Hair follicular keratinocyte (primary cell): Measurements from ENCODE around the gene THSD8. TPM values are rescaled to one million over a fixed set of nuclear protein-coding genes. Genes with fewer than 3 reads are reported as not detected.

Experiments used
- total RNA-seq: library from RNA; depleted of rRNA; stranded (reverse); fragments of >200 nt; gene quantifications from 2 replicates; pipeline ENCODE4 v1.2.3, GENCODE V29; 2015

The THSD8 gene
- not detected in 2 replicates for total RNA-seq

DNA sequence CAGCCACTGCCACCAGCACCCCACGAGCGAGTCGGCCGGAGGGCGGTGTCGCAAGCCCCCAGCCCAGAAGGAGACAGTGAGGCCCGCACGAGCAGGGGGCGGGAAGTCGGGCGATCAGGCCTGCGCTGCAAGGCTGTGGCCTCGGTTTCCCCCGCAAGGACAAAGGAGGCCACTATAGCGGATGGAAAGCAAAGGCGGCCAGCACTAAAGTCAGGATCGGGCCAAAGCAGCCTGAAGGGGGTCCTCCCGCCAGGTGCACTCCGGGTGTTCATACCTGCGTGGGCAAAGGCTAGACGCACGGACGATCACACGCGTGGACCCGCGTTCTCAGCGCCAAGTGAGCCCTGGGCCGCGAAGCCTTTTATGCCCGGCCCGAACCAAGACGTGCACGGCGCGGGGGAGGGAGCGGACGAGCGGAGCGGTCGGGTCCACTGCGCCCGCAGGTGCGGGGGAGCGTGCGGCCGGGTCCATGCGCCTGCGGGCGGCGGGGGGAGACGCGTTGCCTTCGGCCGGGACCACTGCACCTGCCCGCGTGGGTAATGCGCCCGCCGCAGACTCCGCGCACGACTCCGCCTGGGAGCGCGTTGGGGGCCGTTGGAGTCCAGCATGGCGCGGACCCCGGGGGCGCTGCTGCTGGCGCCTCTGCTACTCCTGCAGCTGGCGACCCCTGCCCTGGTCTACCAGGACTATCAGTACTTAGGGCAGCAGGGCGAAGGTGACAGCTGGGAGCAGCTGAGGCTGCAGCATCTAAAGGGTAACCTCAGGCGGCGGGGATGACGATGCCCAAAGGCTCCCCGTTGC is at the start of gene THSD8, which contains the start of gene PRDX2:
THSD8 (plus strand) TSS at position 604 of the 801 bp plus-strand sequence; CDS start at position 607, 3 bp downstream.
PRDX2 (minus strand) TSS at position 335 of the 801 bp plus-strand sequence. CDS start 539 bp downstream, outside the sequence.

GRCh38 chr19:12774588-12775555 is 27.0 kb upstream of the THSD8 start, which contains the start of gene HOOK2:
TSS of gene HOOK2 (minus strand) at chr19:12775552. CDS start at chr19:12775449, 103 bp downstream.

GRCh38 chr19:12791345-12792050 is 10.4 kb upstream of the THSD8 start, which contains the start of gene JUNB:
TSS of gene JUNB (plus strand) at chr19:12791486. CDS start at chr19:12791772, 286 bp downstream.

DNA sequence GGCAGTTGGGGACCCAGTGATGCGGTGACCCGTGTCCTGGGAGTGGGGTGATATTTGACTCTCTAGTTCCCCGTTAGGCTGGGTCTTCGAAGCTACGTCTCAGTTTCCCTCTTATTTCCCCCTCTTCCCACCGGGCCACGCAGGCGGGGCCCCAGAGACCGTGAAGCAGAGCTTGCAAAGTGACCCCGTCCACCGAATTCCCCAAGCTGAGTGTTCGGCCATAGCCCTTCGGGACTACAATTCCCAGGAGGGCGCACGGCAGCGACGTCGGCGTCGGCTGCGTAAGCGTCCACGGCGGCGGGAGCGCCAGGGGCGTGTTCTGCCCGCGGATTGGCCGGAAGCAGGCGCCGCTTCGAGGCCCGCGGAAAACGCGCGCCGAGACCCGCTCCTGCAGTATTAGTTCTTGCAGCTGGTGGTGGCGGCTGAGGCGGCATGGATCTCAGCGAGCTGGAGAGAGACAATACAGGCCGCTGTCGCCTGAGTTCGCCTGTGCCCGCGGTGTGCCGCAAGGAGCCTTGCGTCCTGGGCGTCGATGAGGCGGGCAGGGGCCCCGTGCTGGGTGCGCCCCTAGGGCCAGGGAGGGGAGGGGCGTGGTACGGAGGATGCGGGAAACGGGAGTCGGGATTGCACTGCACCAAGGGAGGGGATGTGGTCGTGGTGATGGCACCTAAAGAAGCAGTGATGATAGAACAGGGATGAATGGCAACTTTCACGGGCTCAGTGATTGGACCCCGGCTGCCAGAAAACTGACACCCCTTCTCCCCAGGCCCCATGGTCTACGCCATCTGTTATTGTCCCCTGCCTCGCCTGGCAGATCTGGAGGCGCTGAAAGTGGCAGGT is 4.6 kb downstream of the THSD8 start, which contains the start of gene RNASEH2A:
RNASEH2A (plus strand) TSS at position 343 of the 840 bp plus-strand sequence; CDS start at position 433, 90 bp downstream.

GRCh38 chr19:12834566-12834943 is 32.7 kb downstream of the THSD8 start, which contains the start of gene RTBDN:
TSS of gene RTBDN (minus strand) at chr19:12834579. CDS start at chr19:12829979, 4,600 bp downstream.

DNA sequence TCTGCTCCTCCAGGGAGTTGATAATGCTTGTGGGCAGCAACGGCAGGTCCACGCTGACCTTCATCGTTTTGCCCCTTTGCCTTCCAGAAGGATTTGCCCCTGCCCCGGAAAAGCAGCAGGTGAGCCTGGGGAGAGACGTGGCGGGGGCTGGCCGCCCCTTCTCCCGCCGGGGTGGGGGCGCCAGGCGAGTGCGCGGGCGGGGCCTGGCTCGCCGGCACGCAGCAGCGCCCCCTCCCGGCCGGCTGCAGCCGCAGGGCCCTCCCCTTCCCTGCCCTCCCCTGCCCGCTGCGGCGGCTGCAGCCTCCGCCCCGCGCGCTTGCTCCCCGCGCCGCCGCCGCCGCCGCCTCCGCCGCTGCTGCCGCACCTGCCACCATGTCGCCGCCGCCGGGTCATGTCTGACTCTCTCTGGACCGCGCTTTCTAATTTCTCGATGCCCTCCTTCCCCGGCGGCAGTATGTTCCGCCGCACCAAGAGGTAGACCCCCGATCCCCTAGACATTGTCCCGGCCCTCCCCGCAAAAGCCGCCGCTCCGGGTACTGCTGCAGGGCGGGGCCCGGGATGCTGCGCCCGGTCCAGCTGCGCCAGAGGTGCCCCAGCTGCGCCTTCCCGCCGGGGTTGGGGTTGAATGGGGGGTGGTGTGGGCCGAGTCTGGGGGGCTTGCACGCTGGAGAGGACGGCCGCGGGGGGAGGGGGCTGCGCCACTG is 36.5 kb downstream of the THSD8 start, which contains the start of gene MAST1:
MAST1 (plus strand) TSS at position 334 of the 704 bp plus-strand sequence; CDS start at position 392, 58 bp downstream.

Other genes with a start within 250 kb of the THSD8 start
- 2.6 and 5.2 TPM in 2 replicates for gene ZNF490, start 191.3 kb upstream of the THSD8 start, total RNA-seq
- 5.2 and 5.3 TPM in 2 replicates for gene ZNF791, start 191.1 kb upstream of the THSD8 start, total RNA-seq
- 45.4 and 59.0 TPM in 2 replicates for gene MAN2B1, start 135.3 kb upstream of the THSD8 start, total RNA-seq
- gene WDR83, start 135.3 kb upstream of the THSD8 start, total RNA-seq = 5.1 and 11.3 TPM in 2 replicates
- gene DHPS, start 120.2 kb upstream of the THSD8 start, total RNA-seq = 70.4 and 110 TPM in 2 replicates
- not detected in 2 replicates for gene GNG14, start 114.1 kb upstream of the THSD8 start, total RNA-seq
- 15.1 and 17.9 TPM in 2 replicates for gene FBXW9, start 105.4 kb upstream of the THSD8 start, total RNA-seq
- gene TNPO2, start 78.1 kb upstream of the THSD8 start, total RNA-seq = 20.5 and 26.8 TPM in 2 replicates
- 272 and 389 TPM in 2 replicates for gene TRIR, start 67.4 kb upstream of the THSD8 start, total RNA-seq
- 79.1 and 99.4 TPM in 2 replicates for gene GET3, start 64.6 kb upstream of the THSD8 start, total RNA-seq
- 0.39 TPM in 1 of 2 replicates, not detected in the other for gene BEST2, start 50.3 kb upstream of the THSD8 start, total RNA-seq
- gene HOOK2, start 26.5 kb upstream of the THSD8 start, total RNA-seq = 30.8 and 32.7 TPM in 2 replicates
- 369 and 618 TPM in 2 replicates for gene JUNB, start 10.6 kb upstream of the THSD8 start, total RNA-seq
- gene PRDX2, start 269 bp upstream of the THSD8 start, total RNA-seq = 260 and 355 TPM in 2 replicates
- gene RNASEH2A, start 4.5 kb downstream of the THSD8 start, total RNA-seq = 26.7 and 51.0 TPM in 2 replicates
- not detected in 2 replicates for gene RTBDN, start 32.5 kb downstream of the THSD8 start, total RNA-seq
- 0.08 and 0.78 TPM in 2 replicates for gene MAST1, start 36.4 kb downstream of the THSD8 start, total RNA-seq
- 35.8 and 48.5 TPM in 2 replicates for gene DNASE2, start 79.4 kb downstream of the THSD8 start, total RNA-seq
- not detected in 2 replicates for gene KLF1, start 85.1 kb downstream of the THSD8 start, total RNA-seq
- gene GCDH, start 89.1 kb downstream of the THSD8 start, total RNA-seq = 30.6 and 39.4 TPM in 2 replicates
- gene SYCE2, start 117.2 kb downstream of the THSD8 start, total RNA-seq = 0.08 and 0.23 TPM in 2 replicates
- gene FARSA, start 131.6 kb downstream of the THSD8 start, total RNA-seq = 66.7 and 87.1 TPM in 2 replicates
- gene CALR, start 136.5 kb downstream of the THSD8 start, total RNA-seq = 1,822 and 2,213 TPM in 2 replicates
- 117 and 122 TPM in 2 replicates for gene RAD23A, start 143.8 kb downstream of the THSD8 start, total RNA-seq
- 65.8 and 102 TPM in 2 replicates for gene GADD45GIP1, start 155.2 kb downstream of the THSD8 start, total RNA-seq
- not detected in 2 replicates for gene DAND5, start 167.5 kb downstream of the THSD8 start, total RNA-seq
- gene NFIX, start 193.4 kb downstream of the THSD8 start, total RNA-seq = 16.7 and 18.9 TPM in 2 replicates